ENCODE measurements around the gene PLAAT4.

DNA sequence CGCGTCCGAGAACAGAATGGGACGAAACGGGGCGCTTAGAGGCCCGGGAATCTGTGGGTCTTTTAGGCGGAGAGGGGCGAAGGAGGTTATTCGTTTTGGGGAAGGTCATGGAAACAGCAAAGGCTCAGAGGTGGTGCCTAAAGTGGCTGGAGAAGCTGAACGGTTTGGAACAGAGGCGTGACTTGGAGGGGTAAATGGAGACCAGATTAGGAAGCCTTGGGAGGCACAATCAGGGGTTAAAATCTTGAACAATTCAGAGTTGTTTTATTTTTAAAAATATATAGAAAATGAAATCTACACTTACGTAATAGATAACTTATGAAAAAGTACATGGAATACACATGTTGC lies 45.4 kb upstream of the PLAAT4 start:
- TF ChIP-seq, protein P1, sequence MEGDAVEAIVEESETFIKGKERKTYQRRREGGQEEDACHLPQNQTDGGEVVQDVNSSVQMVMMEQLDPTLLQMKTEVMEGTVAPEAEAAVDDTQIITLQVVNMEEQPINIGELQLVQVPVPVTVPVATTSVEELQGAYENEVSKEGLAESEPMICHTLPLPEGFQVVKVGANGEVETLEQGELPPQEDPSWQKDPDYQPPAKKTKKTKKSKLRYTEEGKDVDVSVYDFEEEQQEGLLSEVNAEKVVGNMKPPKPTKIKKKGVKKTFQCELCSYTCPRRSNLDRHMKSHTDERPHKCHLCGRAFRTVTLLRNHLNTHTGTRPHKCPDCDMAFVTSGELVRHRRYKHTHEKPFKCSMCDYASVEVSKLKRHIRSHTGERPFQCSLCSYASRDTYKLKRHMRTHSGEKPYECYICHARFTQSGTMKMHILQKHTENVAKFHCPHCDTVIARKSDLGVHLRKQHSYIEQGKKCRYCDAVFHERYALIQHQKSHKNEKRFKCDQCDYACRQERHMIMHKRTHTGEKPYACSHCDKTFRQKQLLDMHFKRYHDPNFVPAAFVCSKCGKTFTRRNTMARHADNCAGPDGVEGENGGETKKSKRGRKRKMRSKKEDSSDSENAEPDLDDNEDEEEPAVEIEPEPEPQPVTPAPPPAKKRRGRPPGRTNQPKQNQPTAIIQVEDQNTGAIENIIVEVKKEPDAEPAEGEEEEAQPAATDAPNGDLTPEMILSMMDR (IDR thresholded peaks at IDR 0.05) = no peak
- no peak for TF ChIP-seq POLR2A (IDR thresholded peaks at IDR 0.05)

Measured in ovary (tissue), 3 donors.